ENCODE data around the gene PRDM16.

Gene PRDM16

GRCh38 chr1:3264456-3264855 lies 195.5 kb downstream of the PRDM16 start:
- H3K27ac ChIP-seq = no peak overlapping the region
- TF ChIP-seq, protein P1, sequence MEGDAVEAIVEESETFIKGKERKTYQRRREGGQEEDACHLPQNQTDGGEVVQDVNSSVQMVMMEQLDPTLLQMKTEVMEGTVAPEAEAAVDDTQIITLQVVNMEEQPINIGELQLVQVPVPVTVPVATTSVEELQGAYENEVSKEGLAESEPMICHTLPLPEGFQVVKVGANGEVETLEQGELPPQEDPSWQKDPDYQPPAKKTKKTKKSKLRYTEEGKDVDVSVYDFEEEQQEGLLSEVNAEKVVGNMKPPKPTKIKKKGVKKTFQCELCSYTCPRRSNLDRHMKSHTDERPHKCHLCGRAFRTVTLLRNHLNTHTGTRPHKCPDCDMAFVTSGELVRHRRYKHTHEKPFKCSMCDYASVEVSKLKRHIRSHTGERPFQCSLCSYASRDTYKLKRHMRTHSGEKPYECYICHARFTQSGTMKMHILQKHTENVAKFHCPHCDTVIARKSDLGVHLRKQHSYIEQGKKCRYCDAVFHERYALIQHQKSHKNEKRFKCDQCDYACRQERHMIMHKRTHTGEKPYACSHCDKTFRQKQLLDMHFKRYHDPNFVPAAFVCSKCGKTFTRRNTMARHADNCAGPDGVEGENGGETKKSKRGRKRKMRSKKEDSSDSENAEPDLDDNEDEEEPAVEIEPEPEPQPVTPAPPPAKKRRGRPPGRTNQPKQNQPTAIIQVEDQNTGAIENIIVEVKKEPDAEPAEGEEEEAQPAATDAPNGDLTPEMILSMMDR (conservative IDR thresholded peaks at IDR 0.05) = no peak
- no peak for TF ChIP-seq ZFX (IDR thresholded peaks at IDR 0.05)

DNA sequence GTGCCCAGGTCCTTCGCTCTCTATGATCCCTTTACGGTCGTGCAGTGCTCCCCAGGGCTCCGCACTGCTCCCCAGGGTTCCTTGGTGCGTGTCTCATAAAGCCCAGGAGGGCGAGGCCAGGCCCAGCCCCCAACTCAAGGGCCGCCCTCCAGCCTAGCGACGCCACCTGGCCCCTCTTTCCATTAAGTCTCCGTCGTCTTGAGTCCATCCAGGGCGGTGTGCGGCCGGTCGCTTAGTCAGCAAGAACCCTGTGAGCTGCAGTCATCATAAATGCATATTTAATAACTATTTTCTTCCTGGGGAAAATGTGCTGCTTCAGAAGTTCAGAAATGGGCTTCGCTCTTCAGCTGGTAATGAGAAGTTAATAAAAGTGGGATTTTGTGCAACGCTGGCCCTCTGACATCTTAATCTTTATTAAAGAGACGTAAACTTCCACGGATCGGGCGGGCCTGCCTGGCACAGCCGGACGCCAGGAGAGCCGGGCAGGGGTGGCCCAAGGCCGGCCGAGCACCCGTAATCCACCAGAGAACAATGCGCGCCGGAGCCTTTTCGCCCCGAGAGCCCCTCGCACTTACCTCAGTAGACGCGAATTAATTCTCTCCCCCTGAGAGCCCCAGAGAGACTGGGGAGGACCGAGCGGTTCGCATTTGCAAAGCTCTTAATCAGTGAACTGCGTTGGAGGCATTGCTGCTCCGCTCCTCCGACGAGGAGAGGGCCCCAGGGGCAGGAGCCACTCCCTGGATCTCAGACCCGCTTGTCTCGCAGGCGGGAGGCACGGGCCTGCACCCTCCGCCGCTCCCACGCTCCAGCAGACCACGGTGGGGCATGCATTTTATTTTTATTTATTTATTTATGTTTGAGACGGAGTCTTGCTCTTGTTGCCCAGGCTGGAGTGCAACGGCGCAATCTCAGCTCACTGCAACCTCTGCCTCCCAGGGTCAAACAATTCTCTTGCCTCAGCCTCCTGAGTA lies 197.1 kb downstream of the PRDM16 start:
- TF ChIP-seq ZFX (IDR thresholded peaks at IDR 0.05) = no peak
- TF ChIP-seq, protein P1 (conservative IDR thresholded peaks at IDR 0.05) = no peak
- no peak overlapping the region for H3K27ac ChIP-seq

- H3K27ac ChIP-seq = no peak overlapping the region
- TF ChIP-seq, protein P1 (conservative IDR thresholded peaks at IDR 0.05) = no peak
- TF ChIP-seq ZFX (IDR thresholded peaks at IDR 0.05) = no peak
These were observed 198.0 kb downstream of the PRDM16 start for GRCh38 chr1:3266870-3267549.

GRCh38 chr1:3267550-3268270 lies 198.7 kb downstream of the PRDM16 start:
- no peak overlapping the region for H3K27ac ChIP-seq
- TF ChIP-seq ZFX (IDR thresholded peaks at IDR 0.05) = no peak
- TF ChIP-seq, protein P1 (conservative IDR thresholded peaks at IDR 0.05) = no peak

GRCh38 chr1:3268281-3268680 lies 199.3 kb downstream of the PRDM16 start:
- TF ChIP-seq, protein P1 (conservative IDR thresholded peaks at IDR 0.05) = no peak
- no peak overlapping the region for H3K27ac ChIP-seq

DNA sequence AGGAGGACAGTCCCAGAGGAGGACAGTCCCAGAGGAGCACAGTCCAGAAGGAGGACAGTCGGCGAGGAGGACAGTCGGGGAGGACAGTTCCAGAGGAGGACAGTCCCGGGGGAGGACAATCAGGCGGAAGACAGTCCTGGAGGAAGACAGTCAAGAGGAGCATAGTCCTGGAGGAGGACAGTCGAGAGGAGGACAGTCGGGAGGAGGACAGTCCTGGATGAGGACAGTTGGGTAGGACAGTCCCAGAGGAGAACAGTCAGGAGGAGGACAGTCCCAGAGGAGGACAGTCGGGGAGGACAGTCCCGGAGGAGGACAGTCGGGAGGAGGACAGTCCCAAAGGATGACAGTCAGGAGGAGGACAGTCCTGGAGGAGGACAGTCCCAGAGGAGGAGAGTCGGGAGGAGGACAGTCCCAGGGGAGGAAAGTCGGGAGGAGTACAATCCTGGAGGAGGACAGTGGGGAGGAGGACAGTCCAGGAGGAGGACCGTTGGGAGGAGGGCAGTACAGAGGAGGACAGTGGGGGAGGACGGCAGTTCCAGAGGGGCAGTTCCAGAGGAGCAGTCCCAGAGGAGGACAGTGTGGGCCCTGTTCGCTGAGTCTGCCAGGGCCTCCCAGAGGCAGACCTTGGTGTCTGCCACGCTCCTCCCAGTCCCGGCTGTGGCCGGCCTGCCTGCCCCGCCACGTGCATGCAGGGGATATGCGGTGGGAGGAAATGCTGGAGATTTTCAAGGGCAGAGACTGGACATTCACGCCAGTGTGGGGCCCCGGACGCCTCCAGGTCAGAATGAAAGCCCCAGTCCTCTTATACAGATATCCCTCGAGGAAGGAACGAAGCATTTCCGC lies 201.6 kb downstream of the PRDM16 start:
- no peak for TF ChIP-seq ZFX (IDR thresholded peaks at IDR 0.05)
- TF ChIP-seq, protein P1 (conservative IDR thresholded peaks at IDR 0.05) = no peak
- H3K27ac ChIP-seq = no peak overlapping the region

Measured in C4-2B (cell line).